HepG2 (cell line): ENCODE data around the gene RCOR3. TPM values are rescaled to one million over a fixed set of nuclear protein-coding genes. Genes with fewer than 3 reads are reported as not detected.
"Not testable (repeated sequence)": the region's sequence is repeated elsewhere in the genome, so short reads cannot be mapped to it uniquely, and the experiment has no call there.

Source experiments
- ATAC-seq: fragments of 200-7000 bp; cut with Tn5 transposase; 3 replicates; pipeline ENCODE4 v1.9.1; 2020; ENCODE audit warnings: mild to moderate bottlenecking, moderate library complexity
- BruUV-seq: library from RNA; stranded (reverse); fragments of 400-500 nt; replicated peaks from 2 replicates; lab custom pipeline; 2021; lab: Mats Ljungman, UMichigan
- CTCF ChIA-PET: fragments of 300-600 bp; formaldehyde crosslinking; extraction: SDS; loops from one replicate; lab custom pipeline; 2021; ENCODE audit warnings: low total read pairs, inconsistent platforms, low intra/inter-chr PET ratio; lab: Yijun Ruan, JAX
- POLR2A ChIA-PET: fragments of 350-600 bp; sonication (Branson Sonifier 250); formaldehyde crosslinking; loops from one replicate; lab custom pipeline; 2020; ENCODE audit warnings: antibody characterized with exemption, inconsistent platforms; lab: Yijun Ruan, JAX
- DNase-seq: peaks from one replicate; pipeline ENCODE4 v3.0.0-alpha.2; 2015; ENCODE audit warnings: low spot score
- FAIRE-seq: peaks from 3 replicates; lab custom pipeline; 2011; peaks lifted over from hg19 to GRCh38; lab: Jason Lieb, UNC
- H2AFZ ChIP-seq: one replicate; pipeline ENCODE4 v1.6.1; 2011; ENCODE audit warnings: low read length, inconsistent platforms
- H3K27ac ChIP-seq: fragments of 300-600 bp; 3 replicates; pipeline ENCODE4 v1.8.0; 2011; ENCODE audit warnings: mixed run types, mild to moderate bottlenecking, mixed read lengths, low read length, inconsistent platforms; ENCODE audit not compliant: insufficient read depth; ENCODE audit errors: extremely low read length
- H3K27me3 ChIP-seq, 2 experiments: fragments of 200-600 bp in 1 of 2; 2 replicates in 1 of 2; 3 replicates in 1 of 2; pipeline versions ENCODE4 v1.6.0 to v1.8.0; 2011; ENCODE audit warnings: low read length in 2 of 2, mild to moderate bottlenecking in 2 of 2, moderate library complexity in 2 of 2, inconsistent platforms in 1 of 2; ENCODE audit not compliant: insufficient read depth in 2 of 2, control insufficient read depth in 1 of 2
- H3K36me3 ChIP-seq, 2 experiments: fragments of 200-600 bp in 1 of 2; replicated peaks in 1 of 2; 2 replicates in 1 of 2; 3 replicates in 1 of 2; pipeline versions ENCODE4 v1.5.1 to v1.8.0; 2011; ENCODE audit warnings: low read length in 2 of 2, inconsistent platforms in 1 of 2; ENCODE audit not compliant: insufficient read depth in 2 of 2, control insufficient read depth in 1 of 2
- H3K4me1 ChIP-seq: 2 replicates; pipeline ENCODE4 v1.5.1; 2012; ENCODE audit warnings: low read length, inconsistent platforms; ENCODE audit not compliant: insufficient read depth
- H3K4me2 ChIP-seq: 2 replicates; pipeline ENCODE4 v1.6.0; 2011; ENCODE audit warnings: low read depth, low read length, inconsistent platforms
- H3K4me3 ChIP-seq, 3 experiments: fragments of 200-600 bp in 1 of 3; sonication (generic), shearing (Covaris generic) in 1 of 3; replicated peaks in 1 of 3; 2 replicates each; pipeline ENCODE4 v1.5.1; 2011 to 2016; ENCODE audit warnings: low read length in 3 of 3, inconsistent platforms in 2 of 3, low read depth in 2 of 3, mild to moderate bottlenecking in 2 of 3, control low read depth in 1 of 3, mixed read lengths in 1 of 3; ENCODE audit not compliant: insufficient read depth in 1 of 3
- H3K79me2 ChIP-seq: one replicate; pipeline ENCODE4 v1.6.1; 2011; ENCODE audit warnings: low read length, inconsistent platforms; ENCODE audit not compliant: insufficient read depth
- H3K9ac ChIP-seq: 2 replicates; pipeline ENCODE4 v1.6.0; 2011; ENCODE audit warnings: mild to moderate bottlenecking, low read depth, low read length, inconsistent platforms; ENCODE audit not compliant: insufficient read depth
- H3K9me3 ChIP-seq: 2 replicates; pipeline ENCODE4 v1.5.1; 2012; ENCODE audit warnings: mild to moderate bottlenecking, low read length
- H4K20me1 ChIP-seq: 2 replicates; pipeline ENCODE4 v1.6.0; 2011; ENCODE audit warnings: inconsistent platforms, mild to moderate bottlenecking, low read length, moderate library complexity; ENCODE audit not compliant: insufficient read depth
- HMG20B ChIP-seq: conservative IDR thresholded peaks from 2 replicates; pipeline ENCODE4 v1.6.1; 2016; ENCODE audit warnings: missing genetic modification reagents, missing compliant biosample characterization
- ZFP36L2 ChIP-seq: sonication (generic); formaldehyde crosslinking; IDR thresholded peaks from 2 replicates; pipeline ENCODE4 v1.4.0; 2020; ENCODE audit warnings: missing genetic modification reagents
- ZNF281 ChIP-seq: sonication (generic); formaldehyde crosslinking; IDR thresholded peaks from 2 replicates; pipeline ENCODE4 v1.4.0; 2020; ENCODE audit warnings: missing genetic modification reagents, borderline replicate concordance
- ZNF646 ChIP-seq: sonication (generic); formaldehyde crosslinking; IDR thresholded peaks from 2 replicates; pipeline ENCODE4 v1.9.0; 2021; ENCODE audit warnings: mild to moderate bottlenecking, missing genetic modification reagents
- whole genome bisulfite sequencing: methylation state at CpG from one replicate; pipeline ENCODE4 v1.1.6; 2017; ENCODE audit warnings: low lambda C conversion rate; 5-methylcytosine and 5-hydroxymethylcytosine counted together
- in situ Hi-C: cut with HindIII; loops from 2 replicates; pipeline ENCODE4 v1.10.0; 2017; ENCODE audit warnings: low pct_unique_long_range_greater_than_20kb; ENCODE audit not compliant: extremely low pct_ligation_motif_present
- intact Hi-C: fragments of 100-400 bp; cut with micrococcal nuclease; formaldehyde crosslinking; loops from one replicate; pipeline ENCODE4 v1.10.0; 2022; ENCODE audit not compliant: unreplicated experiment
- polyA plus RNA-seq, 8 experiments: library from polyadenylated mRNA; depleted of rRNA in 3 of 8; stranded (reverse) in 7 of 8; unstranded in 1 of 8; fragments of >200 nt; fragmentation: Illumina TruSeq in 4 of 8; extraction: Trizol in 4 of 8; gene quantifications; 2 replicates each; pipeline versions ENCODE4 v1.2.1 to v1.2.3, GENCODE V29; 2011 to 2016; ENCODE audit warnings: low read depth in 4 of 8, missing spikeins in 1 of 8, mixed read lengths in 1 of 8; ENCODE audit not compliant: insufficient read depth in 1 of 8
- total RNA-seq, 5 experiments: library from RNA; depleted of rRNA; stranded (reverse); fragments of >200 nt; fragmentation: Illumina TruSeq; extraction: Trizol; gene quantifications; 2 replicates each; pipeline ENCODE4 v1.2.3, GENCODE V29; 2016; ENCODE audit warnings: low read depth in 1 of 5

Gene RCOR3
- total and polyA plus RNA-seq, 2 of the 13 experiments (the other 11 are each of a cell fraction or from before 2014, with no cell fraction given) = 16.8 to 31.6 TPM

DNA sequence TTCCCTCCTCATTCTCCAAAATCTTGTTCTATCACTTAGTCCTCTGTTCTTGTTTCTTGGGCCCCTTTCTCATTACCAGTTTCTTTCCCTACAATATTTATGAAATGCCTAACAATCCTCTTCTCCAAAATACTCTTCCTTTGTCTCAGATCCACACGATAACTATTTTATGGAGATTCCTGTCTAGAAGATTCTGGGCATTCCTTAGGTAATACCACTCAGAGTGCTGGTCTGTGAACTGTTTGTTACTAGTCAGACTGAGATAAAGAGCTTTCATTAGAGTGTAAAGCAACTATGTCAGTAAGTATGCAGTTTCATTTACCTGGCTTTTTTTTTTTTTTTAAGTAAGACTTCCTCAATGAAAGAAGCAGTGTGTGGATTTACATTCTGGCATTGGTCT, 18.1 kb upstream of the RCOR3 start (continued):
- TF ChIP-seq ZNF281 = no peak
- no peak for TF ChIP-seq HMG20B (CRISPR knock-in tag)
- TF ChIP-seq ZFP36L2 = no peak
- TF ChIP-seq ZNF646 = no peak

- BruUV-seq, H3K36me3 ChIP-seq: not testable (repeated sequence)
Measured at GRCh38 chr1:211243639-211244038, 15.5 kb upstream of the RCOR3 start.

DNA sequence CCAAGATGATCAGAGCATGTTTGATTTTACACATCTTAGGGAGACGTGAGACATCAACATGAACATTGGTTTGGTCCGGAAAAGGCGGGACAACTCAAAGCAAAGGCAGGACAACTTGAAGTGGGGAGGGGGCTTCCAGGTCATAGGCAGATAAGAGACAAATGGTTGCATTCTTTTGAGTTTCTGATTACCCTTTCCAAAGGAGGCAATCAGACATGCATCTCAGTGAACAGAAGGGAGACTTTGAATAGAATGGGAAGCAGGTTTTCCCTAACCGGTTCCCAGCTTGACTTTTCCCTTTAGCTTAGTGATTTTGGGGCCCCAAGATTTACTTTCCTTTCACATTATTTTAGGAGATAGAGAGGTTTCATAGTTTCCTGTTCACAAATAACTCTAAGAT, 12.6 kb upstream of the RCOR3 start:
- H3K4me3 ChIP-seq, H3K4me1 ChIP-seq, H3K9me3 ChIP-seq, H3K36me3 ChIP-seq, BruUV-seq, ATAC-seq, H3K27ac ChIP-seq, POLR2A ChIA-PET, H3K79me2 ChIP-seq, intact Hi-C loops, DNase-seq, H3K27me3 ChIP-seq, H2AFZ ChIP-seq, CTCF ChIA-PET, in situ Hi-C loops, H3K4me2 ChIP-seq, H3K9ac ChIP-seq, FAIRE-seq, H4K20me1 ChIP-seq: not testable (repeated sequence)
- WGBS = 40% methylated on average over 4 of the region's 4 CpGs

More at GRCh38 chr1:211243639-211244038, 15.5 kb upstream of the RCOR3 start:
- intact Hi-C loops, DNase-seq, ATAC-seq, H3K79me2 ChIP-seq, H3K27me3 ChIP-seq, CTCF ChIA-PET, in situ Hi-C loops, H4K20me1 ChIP-seq, FAIRE-seq, H3K27ac ChIP-seq, H2AFZ ChIP-seq, H3K9ac ChIP-seq, H3K4me1 ChIP-seq, H3K4me2 ChIP-seq, H3K4me3 ChIP-seq, H3K9me3 ChIP-seq: not testable (repeated sequence)
- POLR2A ChIA-PET = interaction anchor here (0.9 kb wide), 1 partner anchor 15 kb away, joined by 3 read pairs; no protein-coding TSS in a partner anchor
- 57% methylated on average over 5 of the region's 5 CpGs for WGBS
